CD4-positive, alpha-beta T cell treated with Interleukin-1 beta for 1 hour (primary cell): ENCODE data around the gene IFNGR1.
"Not testable (repeated sequence)": the region's sequence is repeated elsewhere in the genome, so short reads cannot be mapped to it uniquely, and the experiment has no call there.

Experiments used
- DNase-seq, 2 donors: peaks; one replicate each; pipeline ENCODE4 v3.0.0-alpha.2; 2020 to 2022

Gene IFNGR1

DNA sequence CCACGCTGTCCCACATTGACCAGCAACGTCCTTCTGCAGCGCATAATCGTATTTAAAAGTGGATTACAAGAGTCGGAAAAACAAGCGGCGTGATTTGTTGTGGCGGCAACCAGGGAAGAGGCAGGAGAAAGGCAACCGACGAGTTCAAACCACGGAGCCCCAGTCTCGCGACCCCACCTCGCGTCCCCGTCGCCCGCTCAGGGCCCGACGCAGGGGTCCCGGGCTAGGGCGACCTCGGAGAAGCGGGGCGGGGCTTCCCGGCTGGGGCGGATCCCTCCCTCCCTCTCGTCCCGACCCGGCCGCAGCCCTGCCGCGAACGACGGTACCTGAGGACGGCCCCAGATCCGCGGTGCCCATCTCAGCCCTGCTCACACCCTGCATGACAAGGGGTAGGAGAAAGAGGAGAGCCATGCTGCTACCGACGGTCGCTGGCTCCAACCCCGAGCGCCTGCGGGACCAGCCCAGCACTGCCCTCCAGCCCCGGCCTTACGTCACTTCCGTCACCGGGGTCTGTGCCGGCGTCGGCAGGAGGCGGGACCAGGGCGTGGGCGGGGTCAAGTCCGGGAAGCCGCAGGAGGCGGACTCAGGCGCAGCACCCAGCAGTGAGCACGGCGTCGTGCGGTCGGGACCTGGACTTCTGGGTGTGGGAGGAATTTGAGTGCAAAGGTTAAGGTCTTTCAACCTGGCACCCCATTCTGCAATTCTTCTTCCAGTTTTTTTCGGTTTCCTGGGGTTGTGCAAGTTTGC, at the start of gene IFNGR1:
IFNGR1 (minus strand) TSS at position 469 of the 747 bp plus-strand sequence; CDS start at position 411, 58 bp downstream.
- DNase-seq: peak; percentile 95

DNA sequence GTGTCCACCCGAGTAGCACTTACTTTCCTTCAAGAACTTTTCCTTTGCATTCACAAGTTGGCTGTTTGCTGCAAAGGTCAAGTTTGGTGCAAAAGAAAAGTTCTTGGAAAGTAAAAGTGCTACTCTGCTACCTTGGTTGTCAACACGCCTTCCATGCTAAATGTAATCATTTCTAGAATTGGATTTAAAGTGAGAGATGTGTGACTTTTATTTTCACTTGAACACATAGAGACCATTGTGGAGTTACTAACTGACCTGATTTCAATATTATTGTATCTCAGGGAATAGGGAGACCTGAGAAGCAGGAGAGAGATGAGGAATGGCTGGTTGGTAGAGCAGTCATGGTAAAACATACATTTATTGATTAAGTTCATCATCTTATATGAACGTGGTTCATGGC, 49.7 kb upstream of the IFNGR1 start:
- no peak for DNase-seq

DNA sequence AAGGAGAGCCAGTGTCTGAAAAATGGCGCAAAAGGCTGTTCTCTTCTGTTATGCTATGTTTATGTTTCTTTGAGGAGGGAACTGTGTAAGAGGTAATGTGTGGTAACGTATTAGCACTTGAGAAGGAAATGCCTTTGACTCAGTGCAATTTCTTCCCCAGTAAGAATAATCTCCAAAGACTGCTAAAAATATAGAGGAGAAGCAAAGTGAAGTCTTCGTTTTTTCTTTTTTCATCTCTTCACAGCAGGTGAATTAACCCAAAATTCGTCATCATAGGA, 47.1 kb upstream of the IFNGR1 start:
- DNase-seq: no peak

DNA sequence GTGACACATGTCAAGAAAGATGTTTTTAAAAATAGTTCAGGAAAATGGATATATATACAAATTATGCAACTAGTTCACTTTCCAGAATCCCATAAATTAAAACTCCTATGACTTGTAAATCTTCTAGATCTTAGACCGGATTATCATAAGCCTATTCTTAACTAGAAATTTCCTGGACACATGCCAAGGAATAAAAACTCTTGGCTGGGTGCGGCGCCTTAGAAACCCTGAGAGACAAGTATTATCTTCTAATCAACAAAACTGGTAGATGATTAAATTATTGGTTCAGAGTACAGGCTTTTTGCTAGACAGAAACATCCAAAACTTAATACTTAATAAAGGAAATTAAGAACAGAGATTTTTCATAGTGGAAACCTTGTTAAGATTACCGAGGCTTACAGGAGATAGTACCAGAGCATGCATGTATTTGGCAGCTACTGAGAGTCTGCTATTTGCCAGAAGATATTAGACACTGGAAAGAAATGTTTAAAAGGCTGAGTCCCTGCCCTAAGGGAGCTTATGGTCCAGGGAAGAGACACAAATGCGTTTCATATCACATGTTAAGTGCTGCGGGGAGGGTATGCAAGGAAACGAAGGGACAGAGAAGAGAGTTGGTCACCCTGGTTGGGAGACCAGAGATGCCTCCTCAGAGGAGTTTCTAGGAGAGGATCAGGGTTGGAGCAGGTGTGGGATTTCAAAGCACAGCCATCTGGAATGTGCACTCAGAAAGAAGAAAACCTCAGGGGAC, 46.5 kb upstream of the IFNGR1 start:
- no peak for DNase-seq

DNA sequence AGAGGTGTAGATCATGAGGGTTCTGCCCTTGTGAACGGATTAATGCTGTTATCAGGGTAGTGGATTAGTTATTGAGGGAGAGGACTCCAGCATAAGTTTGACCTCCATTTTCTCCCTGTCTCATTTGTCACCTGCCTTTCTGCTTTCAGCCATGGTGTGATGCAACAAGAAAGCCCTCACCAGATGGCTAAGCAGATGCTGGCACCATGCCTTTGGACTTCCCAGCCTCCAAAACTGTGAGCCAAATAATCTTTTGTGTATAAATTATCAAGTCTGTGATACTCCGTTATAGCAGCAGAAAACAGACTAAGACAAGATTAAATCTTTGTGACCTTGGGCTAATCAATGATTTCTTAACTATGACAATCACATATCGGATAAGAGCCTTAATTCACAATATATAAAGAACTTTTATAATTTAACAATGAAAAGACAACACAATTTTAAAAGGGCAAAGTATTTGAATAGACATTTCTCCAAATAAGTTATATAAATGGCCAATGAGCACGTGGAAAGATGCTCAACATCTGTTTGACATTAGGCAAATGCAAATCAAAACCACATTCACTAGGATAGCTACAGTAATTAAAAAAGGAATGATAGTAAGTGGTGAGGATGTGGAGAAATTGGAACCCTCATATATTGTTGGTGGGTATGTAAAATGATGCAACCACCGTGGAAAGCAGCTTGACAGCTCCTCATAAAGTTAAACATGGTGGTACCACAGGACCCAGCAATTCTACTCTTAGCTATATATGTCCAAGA, 45.3 kb upstream of the IFNGR1 start:
- no peak for DNase-seq

DNA sequence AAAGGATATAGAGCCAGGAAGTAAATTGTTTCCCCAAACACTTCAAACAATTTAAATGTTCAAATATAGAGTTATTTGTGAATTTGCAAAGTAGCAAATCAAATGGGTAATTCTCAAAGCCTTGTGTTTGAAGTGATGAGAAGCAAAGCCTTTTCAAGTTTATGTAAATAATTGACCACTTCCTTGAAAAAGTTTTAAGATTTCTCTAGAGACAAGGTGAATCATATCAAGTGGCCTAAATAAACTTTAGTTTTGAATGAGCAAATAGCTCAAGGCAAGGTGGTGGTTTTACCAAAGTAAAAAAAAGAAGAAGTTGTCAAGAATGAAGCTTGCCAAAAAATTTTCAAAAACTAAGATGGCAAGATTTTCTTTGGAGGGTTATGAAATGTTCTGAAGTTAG, 42.6 kb upstream of the IFNGR1 start:
- DNase-seq: peak in 1 of 2 donors; percentile 10

DNA sequence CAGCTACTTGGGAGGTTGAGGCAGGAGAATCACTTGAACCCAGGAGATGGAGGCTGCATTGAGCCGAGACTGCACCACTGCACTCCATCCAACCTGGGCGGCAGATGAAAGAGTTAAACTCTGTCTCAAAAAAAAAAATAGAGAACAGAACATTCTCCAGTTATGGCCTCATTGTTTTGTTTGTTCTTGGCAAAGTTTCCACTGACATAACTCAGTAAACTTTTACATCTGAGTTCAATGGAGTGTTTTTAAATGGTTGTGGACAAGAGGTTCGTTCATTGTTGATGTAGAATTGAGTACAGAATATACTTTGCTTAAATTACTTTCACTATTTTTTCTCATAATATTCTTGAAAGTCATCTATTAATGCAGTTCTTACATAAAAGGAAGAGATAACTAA, 42.2 kb upstream of the IFNGR1 start:
- no peak for DNase-seq

DNA sequence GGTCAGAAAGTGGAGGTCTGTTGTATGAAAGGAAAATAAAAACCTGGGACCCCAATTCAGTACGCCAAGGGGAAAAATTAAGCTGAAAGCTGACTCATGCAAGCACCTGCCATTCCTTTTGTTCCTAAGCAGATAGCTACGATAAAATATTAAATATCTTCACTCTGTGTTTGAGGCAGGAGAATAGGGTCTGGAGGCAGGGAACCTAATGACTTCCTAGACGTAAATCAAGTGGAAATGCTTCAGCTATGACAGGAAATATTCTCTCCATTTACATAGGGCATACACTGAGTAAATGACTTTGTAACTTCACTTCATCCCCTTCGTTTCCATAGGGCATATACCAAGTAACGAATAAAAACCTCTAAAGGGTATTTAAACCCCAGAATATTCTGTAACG, 41.0 kb upstream of the IFNGR1 start:
- DNase-seq: no peak

DNA sequence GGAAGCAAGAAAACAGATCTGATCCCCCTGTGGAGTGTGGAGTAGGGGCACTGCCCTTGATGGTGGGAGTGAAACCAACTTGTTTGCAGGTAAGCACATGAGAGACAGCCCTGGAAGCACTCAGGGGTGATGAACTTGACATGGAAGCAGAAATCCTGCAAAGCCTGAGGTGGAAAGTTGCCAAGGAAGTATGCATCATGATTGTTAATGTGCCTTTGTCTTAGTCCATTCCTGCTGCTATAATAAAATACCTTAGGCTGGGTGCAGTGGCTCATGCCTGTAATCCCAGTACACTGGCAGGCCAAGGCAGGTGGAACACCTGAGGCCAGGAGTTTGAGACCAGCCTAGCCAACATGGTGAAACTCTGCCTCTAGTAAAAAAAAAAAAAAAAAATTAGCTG, 40.2 kb upstream of the IFNGR1 start:
- no peak for DNase-seq

DNA sequence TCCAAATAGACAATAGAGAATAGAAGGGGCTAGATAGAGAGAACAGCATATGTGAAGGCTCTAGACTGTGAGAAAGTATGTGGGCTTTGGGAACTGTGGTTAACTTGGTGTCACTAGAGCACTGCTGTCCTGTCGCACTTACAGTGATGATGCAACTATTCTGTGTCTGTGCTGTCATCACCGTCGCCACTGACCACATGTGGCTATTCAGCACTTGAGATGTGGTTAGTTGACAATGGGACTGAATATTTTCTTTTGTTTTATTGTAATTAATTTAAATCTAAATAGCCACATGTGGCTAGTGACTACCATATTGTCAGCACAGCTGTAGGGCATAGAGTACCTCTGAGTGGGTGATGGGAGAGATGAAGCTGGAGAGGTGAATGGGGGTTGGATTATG, 39.0 kb upstream of the IFNGR1 start:
- DNase-seq: peak; percentile 19 to 65

DNA sequence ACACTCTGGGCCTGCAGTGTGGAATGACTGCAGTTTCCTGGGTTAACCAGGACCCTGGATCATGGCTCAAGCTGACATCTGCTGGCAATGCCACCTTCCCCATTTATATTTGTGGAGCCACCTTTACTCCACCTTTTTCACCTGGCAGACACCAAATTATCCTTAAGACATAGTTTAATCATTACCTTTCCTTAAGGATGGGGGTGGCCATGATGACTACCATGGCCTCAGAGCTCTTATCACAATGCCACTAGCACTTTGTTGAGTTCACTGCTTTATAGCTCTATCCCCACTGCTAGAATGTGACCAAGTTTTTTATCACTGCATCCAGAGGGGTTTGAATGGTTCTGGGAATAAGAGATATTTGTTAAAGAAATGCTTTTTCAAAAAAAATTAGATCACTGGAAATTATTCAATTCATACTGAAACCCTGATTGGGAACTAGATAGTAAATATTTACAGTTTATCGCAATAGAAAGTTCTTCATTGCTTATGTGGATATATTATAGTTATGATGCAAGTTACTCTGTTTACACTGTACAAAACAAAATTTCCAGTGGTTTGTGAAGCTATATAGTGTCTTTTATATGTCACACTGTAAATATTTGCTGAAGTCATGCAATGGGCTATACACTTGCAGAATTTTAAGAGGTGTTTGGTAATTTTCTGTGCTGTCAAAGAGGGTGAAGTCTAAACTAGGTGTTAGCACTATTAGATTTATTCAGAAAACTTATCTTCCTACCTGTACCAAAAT, 37.3 kb upstream of the IFNGR1 start:
- DNase-seq: no peak

DNA sequence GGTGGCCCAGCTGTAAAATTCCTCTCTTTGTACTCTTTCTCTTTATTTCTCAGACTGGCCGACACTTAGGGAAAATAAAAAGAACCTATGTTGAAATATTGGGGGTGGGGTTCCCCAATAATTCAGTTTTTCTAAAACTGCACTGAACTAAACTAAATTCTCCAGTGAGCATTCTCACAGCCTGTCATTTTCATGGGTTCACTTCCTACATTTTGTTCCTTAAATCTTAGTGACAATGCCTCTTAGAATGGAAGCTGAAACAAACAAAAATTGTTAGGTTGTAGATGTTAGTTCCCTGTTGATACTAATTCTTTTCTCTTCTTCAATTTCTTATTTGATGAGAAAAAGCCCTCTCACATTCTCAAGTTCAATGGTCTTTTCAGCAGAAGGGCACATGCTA, 35.8 kb upstream of the IFNGR1 start:
- no peak for DNase-seq

DNA sequence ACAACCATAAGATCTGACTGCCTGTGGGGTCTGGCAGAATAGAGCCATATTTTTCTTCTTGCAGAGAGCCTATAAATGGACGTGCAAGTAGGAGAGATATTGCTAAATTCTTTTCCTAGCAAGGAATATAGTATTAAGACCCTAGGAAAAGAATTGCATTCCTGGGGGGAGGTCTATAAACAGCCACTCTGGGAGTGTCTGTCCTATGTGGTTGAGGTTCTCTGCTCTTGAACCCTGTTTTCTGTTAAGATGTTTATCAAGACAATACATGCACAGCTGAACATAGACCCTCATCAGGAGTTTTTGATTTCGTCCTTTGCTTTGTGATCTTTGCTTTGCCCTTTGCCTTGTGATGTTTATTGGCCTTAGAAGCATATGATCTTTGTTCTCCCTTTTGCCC, 35.2 kb upstream of the IFNGR1 start:
- DNase-seq: not testable (repeated sequence)

DNA sequence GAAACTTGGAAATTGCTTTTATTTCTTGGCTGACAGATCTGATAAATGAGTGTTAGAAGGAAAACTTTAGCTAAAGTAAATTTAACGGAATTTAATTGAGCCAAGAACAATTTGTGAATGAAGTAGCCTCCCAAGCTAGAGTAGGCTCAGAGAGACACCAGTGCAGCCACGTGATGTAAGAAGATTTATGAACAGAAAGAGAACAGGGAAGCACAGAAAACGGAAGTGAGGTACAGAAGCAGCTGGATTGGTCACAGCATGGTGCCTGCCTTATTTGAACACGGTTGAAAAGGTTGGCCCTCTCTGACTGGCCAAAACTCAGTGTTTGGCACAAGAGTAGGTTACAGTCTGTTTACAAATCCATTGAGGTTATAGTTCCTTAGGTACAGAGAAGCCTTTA, 29.5 kb upstream of the IFNGR1 start:
- DNase-seq: peak in 1 of 2 donors; percentile 46

DNA sequence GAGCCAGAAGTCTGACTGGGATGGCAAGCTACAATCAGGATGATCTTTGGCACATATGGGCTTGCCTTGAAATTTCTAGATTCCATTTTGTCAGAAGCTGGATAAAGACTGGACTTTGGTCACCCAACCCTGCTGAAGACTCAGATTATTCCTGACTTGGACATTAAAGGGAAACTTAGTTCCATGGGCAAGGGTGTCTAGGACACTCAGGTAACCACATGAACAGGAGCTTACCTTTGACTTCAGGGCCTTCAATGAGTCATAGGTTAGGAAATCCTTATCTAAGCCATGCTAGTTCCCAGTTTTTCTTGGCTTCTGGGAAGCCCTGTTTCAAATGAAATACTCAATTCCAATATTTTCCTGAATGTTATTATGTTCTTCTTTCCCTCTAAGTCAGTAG, 28.5 kb upstream of the IFNGR1 start:
- no peak for DNase-seq

DNA sequence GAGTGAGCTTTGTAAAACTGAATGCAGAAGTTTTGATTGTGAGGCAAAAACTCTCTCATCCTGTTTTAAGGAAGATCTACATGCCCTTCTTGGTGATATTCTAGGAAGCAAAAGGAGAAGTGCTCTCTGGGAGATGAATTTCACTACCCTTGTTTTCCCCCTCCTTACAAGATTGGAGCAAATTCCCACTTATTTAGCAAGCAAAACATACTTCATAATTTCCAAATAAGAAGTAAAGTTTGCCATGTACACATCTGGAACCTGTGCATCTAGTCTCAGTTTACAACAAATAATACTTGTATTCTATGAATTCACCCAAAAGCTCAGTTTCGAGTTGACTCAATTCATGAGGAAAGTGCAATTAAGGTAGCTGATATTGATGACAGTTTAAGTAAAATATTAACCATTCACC, 27.6 kb upstream of the IFNGR1 start:
- DNase-seq: no peak

DNA sequence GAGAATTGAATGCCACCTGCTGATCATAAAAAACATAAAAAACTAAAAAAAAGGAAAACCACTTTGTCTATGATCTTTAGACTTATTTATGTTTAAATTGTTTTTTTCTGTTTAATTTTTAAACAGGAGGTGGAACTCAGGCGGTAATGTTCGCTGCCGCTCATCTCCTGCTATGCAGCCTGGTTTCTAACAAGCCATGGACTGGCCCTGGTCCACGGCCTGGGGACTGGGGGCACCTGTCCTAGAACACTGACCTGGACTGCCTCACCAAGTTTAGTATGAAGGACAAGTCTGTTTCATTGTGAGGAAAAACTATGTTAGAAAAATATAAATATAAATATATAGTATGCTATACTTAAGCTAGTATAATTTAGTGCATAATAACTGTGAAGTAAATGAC, 27.0 kb upstream of the IFNGR1 start:
- DNase-seq: no peak

DNA sequence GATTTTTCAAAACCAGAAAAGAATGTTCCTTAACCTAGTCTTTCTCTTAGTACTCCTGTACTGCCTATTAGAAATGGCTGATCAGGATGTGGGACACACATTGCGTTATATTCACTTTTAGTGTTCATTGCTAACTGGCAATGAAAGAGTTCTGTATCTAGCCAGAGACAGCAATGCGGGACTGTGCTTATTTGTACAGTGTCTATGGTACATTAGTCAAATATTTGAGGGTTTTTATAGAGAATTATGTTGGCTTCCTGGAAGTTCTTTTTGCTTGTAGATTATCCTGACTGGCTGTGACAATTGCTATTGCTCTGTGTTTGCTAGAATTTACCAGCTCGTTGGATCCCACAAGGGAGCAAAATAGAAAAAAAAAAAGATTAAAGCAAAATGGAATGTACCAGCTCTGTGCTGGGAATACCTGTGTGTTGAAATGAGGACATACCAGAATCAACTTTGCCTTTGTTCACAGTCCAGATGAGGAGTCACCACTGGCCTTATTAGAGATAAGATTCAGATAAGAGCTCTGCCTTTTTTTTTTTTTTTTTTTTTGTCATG, 22.4 kb upstream of the IFNGR1 start:
- no peak for DNase-seq

DNA sequence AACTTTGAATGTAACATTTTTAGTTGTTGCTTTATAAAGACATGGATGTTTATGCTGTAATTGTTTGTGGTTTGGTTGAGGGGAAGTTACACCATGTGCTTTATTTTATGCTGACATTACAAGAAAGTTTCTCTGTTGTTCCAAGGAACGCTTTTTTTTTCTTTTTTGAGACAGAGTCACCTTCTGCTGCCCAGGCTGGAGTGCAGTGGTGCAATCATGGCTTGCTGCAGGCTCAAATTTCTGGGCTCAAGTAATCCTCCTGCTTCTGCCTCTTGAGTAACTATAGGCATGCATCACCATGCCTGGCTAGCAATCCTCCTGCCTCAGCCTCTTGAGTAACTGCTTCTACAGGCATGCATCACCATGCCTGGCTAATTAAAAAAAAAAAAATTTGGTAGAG, 21.0 kb upstream of the IFNGR1 start:
- DNase-seq: peak in 1 of 2 donors; percentile 75

DNA sequence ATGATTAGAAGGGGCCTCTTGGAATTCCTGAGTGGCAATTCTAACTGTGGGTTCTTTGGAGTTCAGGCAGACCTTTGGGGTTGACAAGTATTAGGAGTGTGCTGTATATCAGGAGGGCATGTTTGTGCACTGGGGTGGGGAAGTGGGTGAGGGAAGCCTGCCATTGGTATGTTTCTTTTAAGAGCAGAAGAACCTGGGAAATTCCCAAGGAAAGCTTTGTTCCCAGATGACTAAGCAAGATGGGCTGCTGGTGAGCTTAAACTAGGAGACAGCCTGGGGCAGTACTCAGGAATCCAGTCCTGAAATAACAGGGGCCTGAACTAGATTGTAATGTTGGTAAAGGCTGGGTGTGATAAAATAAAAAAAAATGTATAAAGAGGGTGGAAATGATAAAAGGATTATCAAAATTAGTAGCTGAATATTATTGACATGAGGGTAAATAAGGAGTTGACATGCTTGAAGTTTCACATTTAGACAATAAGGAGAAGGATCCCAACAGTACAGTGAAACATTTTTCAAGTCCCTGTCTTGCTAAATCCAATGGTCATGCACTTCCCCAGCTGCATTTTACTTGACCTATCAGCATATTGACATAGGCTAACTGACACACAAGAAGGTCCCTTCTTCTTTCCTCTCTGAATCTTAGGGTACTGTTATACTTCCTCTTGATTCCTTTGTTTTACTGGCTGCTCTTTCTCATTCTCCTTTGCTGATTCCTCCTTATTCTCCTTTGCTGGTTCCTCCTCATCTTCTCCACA, 18.4 kb upstream of the IFNGR1 start:
- DNase-seq: no peak

DNA sequence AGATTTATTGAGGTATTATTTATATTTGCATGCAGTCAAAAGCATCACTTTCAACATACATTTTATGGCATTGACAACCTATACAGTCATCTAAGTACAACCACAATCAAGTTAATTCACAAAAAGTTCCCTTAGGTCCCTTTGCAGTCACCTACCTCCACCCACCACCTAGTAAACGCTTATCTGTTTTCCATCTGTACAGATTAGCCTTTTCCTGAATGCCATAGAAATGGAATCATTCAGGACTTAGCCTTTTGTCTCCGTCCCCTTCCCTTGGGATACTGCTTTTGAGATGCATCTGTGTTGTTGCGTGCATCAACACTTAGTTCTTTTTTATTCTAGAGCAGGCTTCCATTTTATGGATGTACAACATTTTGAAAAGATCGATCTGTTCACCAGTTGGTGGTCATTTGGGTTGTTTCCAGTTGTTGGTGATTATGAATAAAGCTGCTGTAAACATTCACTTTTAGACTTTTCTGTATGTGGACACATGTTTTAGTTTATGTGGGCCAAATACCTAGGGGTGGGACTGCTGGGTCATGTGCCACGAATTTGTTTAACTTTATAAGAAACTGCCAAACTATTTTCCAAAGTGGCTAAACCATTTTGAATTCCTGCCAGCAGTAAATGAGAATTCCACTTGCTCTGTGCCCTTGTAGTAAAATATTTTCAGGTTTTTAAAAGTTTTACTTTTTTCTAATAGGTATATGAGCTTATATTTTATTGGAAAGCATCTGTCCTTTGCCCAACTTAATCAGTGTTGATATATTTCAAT, 17.6 kb upstream of the IFNGR1 start:
- DNase-seq: no peak
